GM10248 (cell line): ENCODE measurements around the gene FARS2.

Experiments used
- CTCF ChIA-PET: fragments of 300-600 bp; sonication (Branson Sonifier 250); formaldehyde crosslinking; extraction: SDS; loops from one replicate; lab custom pipeline; 2021; ENCODE audit warnings: antibody characterized with exemption; lab: Yijun Ruan, JAX
- POLR2A ChIA-PET: fragments of 350-650 bp; sonication (Branson Sonifier 250); formaldehyde crosslinking; extraction: SDS; loops from one replicate; lab custom pipeline; 2020; ENCODE audit warnings: antibody characterized with exemption; lab: Yijun Ruan, JAX
- DNase-seq: peaks from one replicate; pipeline ENCODE4 v3.0.0; 2012; ENCODE audit errors: extremely low spot score
- CTCF ChIP-seq: IDR thresholded peaks from 2 replicates; pipeline ENCODE4 v1.5.1; 2012; ENCODE audit warnings: mild to moderate bottlenecking, low read depth; ENCODE audit errors: extremely low read depth, missing control alignments, control extremely low read depth

FARS2 gene

DNA sequence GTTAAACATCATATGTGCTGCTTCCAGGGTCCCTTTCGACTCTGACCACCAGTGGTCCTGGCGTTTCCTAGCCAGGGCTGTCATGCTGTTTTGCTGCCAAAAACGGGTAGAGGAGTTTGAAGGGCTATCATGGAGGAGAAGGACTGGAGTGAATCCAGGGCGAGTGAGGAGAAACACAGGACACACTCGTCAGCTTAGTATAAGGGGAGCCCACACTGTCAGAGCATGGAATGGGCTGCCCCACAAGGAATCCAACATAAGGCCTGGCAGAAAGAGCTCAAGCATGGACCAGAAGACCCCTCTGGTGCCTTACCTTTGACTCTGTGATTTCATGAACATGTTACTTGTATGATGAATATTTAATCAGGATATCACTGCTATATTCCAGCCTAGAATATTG, 498.3 kb downstream of the FARS2 start:
- TF ChIP-seq CTCF: no peak
- no peak for DNase-seq
- CTCF ChIA-PET: interaction anchor here (1.0 kb wide), 1 partner anchor 36 kb away, joined by 3 read pairs; no protein-coding TSS in a partner anchor
- POLR2A ChIA-PET: no interaction called here

- ChIA-PET POLR2A (no interaction called here), CTCF (no interaction called here)
- no peak for TF ChIP-seq CTCF
- no peak for DNase-seq
Measured at GRCh38 chr6:5761370-5761769, 500.1 kb downstream of the FARS2 start.

- CTCF ChIA-PET: interaction anchor here (0.9 kb wide), 1 partner anchor 10 kb away, joined by 4 read pairs; no protein-coding TSS in a partner anchor
- no peak for DNase-seq
Measured at GRCh38 chr6:5762561-5762968, 501.3 kb downstream of the FARS2 start.

GRCh38 chr6:5763407-5763806, 502.1 kb downstream of the FARS2 start:
- DNase-seq: no peak
- ChIA-PET POLR2A (no interaction called here), CTCF (no interaction called here)
- no peak for TF ChIP-seq CTCF

More at GRCh38 chr6:5762561-5762968, 501.3 kb downstream of the FARS2 start:
- POLR2A ChIA-PET: no interaction called here
- no peak for TF ChIP-seq CTCF

GRCh38 chr6:5763871-5764270, 502.6 kb downstream of the FARS2 start:
- no peak for TF ChIP-seq CTCF

DNA sequence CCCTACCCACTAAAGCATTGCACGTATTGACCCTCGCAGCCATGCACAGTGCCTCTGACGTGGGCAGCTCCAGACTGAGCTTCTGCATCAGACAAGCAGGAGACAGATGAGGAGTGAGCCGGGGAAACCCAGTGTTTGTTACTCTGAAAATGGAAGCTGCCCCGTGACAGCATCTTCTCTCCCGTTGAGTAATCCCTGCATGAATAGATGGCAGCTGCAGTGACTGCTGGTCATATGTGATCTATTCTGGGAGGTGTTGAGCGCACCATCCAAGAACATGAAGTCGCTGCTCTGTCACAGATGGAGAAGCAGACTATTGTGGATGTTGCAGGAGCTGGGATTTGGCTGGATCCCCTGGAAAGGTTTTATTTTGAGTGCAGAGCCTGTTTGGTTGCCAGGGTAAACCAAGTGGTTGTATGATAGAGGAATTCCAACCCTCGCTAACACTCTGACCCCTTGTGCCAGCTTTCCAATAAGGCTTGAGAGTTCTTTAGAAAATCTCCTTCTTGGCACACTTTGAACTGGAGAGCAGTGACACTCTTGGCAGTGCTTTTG, 503.2 kb downstream of the FARS2 start:
- CTCF ChIA-PET: interaction anchor here (1.1 to 1.5 kb wide), 2 partner anchors 11 to 16 kb away, joined by 4 to 5 read pairs; no protein-coding TSS in a partner anchor

More at GRCh38 chr6:5763871-5764270, 502.6 kb downstream of the FARS2 start:
- peak; percentile 44 for DNase-seq
- POLR2A ChIA-PET: no interaction called here
- CTCF ChIA-PET: interaction anchor here (1.1 to 1.5 kb wide), 2 partner anchors 12 to 15 kb away, joined by 4 to 5 read pairs; no protein-coding TSS in a partner anchor

More for the DNA sequence above, 503.2 kb downstream of the FARS2 start:
- POLR2A ChIA-PET: no interaction called here
- DNase-seq: peak; percentile 55
- no peak for TF ChIP-seq CTCF
